KMS-11 (cell line): Measurements from ENCODE around the gene TMEM150C.

Source experiments
- H2AFZ ChIP-seq: fragments of 200-600 bp; sonication (generic); 2 replicates; pipeline ENCODE4 v1.6.1; 2016; ENCODE audit warnings: antibody characterized with exemption, mixed run types, low read depth
- H3K27ac ChIP-seq: fragments of 200-600 bp; sonication (generic); 2 replicates; pipeline ENCODE4 v1.6.1; 2016; ENCODE audit warnings: mild to moderate bottlenecking, mixed run types
- H3K27me3 ChIP-seq: fragments of 200-600 bp; sonication (generic); 2 replicates; pipeline ENCODE4 v1.6.1; 2017; ENCODE audit warnings: mild to moderate bottlenecking, low read depth, mixed run types, moderate library complexity; ENCODE audit not compliant: insufficient read depth
- H3K36me3 ChIP-seq: fragments of 200-600 bp; sonication (generic); 2 replicates; pipeline ENCODE4 v1.6.1; 2017; ENCODE audit warnings: mild to moderate bottlenecking, mixed run types; ENCODE audit not compliant: insufficient read depth
- H3K4me1 ChIP-seq: fragments of 200-600 bp; sonication (generic); 2 replicates; pipeline ENCODE4 v1.6.1; 2016; ENCODE audit warnings: mild to moderate bottlenecking, low read depth, mixed run types; ENCODE audit not compliant: poor library complexity, severe bottlenecking
- H3K4me2 ChIP-seq: fragments of 200-600 bp; sonication (generic); 2 replicates; pipeline ENCODE4 v1.7.0; 2016; ENCODE audit warnings: mild to moderate bottlenecking, mixed run types
- H3K4me3 ChIP-seq: fragments of 200-600 bp; sonication (generic); IDR thresholded peaks from 2 replicates; pipeline ENCODE4 v1.6.1; 2017; ENCODE audit warnings: low read depth, low read length, mixed read lengths; ENCODE audit not compliant: insufficient read depth
- H3K79me2 ChIP-seq: fragments of 200-600 bp; sonication (generic); 2 replicates; pipeline ENCODE4 v1.6.1; 2016; ENCODE audit warnings: low read depth, mixed run types; ENCODE audit not compliant: insufficient read depth
- H3K9ac ChIP-seq: fragments of 200-600 bp; sonication (generic); 2 replicates; pipeline ENCODE4 v1.6.1; 2016; ENCODE audit warnings: mild to moderate bottlenecking, mixed run types
- H4K20me1 ChIP-seq: fragments of 200-600 bp; sonication (generic); 2 replicates; pipeline ENCODE4 v1.6.1; 2016; ENCODE audit warnings: mild to moderate bottlenecking, mixed run types; ENCODE audit not compliant: insufficient read depth
- TF ChIP-seq, protein P1 (sequence below): fragments of 200-600 bp; sonication (generic); conservative IDR thresholded peaks from 2 replicates; pipeline ENCODE4 v1.6.1; 2017; ENCODE audit warnings: low read depth, mild to moderate bottlenecking, antibody characterized with exemption, low read length, moderate library complexity, mixed read lengths

TMEM150C gene

DNA sequence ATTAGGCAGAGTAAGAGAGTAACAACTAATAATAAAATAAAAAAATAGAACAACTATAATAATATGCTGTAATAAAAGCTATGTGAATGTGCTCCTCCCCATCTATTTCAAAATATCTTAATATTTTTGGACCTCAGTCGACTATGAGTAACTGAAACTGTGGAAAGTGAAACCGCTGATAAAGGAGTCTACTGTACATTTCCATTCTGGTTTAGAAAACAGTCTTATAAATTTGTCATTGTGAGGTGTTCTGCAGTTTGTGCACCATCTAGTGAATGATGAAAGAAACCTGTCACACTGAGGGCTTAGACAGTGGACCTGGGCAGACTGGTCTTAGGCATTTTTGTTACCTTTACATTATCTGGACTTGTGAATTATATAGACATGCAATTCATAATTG is 42.0 kb downstream of the TMEM150C start:
- Histone ChIP-seq H3K79me2 (no peaks in the 10 kb centered on the region), H3K9ac (no peak overlapping the region)
- TF ChIP-seq, protein P1, sequence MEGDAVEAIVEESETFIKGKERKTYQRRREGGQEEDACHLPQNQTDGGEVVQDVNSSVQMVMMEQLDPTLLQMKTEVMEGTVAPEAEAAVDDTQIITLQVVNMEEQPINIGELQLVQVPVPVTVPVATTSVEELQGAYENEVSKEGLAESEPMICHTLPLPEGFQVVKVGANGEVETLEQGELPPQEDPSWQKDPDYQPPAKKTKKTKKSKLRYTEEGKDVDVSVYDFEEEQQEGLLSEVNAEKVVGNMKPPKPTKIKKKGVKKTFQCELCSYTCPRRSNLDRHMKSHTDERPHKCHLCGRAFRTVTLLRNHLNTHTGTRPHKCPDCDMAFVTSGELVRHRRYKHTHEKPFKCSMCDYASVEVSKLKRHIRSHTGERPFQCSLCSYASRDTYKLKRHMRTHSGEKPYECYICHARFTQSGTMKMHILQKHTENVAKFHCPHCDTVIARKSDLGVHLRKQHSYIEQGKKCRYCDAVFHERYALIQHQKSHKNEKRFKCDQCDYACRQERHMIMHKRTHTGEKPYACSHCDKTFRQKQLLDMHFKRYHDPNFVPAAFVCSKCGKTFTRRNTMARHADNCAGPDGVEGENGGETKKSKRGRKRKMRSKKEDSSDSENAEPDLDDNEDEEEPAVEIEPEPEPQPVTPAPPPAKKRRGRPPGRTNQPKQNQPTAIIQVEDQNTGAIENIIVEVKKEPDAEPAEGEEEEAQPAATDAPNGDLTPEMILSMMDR, result no peak

DNA sequence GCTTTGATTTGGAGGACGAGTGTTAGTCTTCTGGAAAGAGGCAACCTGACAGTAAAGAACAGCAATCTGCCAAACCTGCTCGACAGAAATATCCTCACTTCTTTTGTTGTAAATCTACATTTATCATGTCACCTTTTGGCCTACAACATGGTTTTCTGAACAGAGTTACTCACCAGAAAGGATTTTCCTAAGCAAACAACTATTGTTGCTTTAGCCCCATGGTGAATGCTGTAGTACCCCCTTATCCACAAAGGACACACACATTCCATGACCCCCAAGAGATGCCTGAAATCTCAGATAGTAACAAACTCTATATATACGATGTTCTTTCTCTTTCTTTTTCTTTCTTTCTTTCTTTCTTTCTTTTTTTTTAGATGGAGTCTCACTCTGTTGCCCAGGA is 42.7 kb downstream of the TMEM150C start:
- TF ChIP-seq, protein P1, result no peak
- Histone ChIP-seq H3K27ac (no peak overlapping the region), H2AFZ (no peak overlapping the region), H4K20me1 (no peaks in the 10 kb centered on the region), H3K36me3 (no peaks in the 10 kb centered on the region), H3K79me2 (no peaks in the 10 kb centered on the region), H3K9ac (no peak overlapping the region), H3K4me3 (no peak overlapping the region), H3K27me3 (no peaks in the 10 kb centered on the region), H3K4me2 (peak overlapping the region; percentile 50; the same call in 1 of the 2 replicates), H3K4me1 (peaks cover 31% of the 10 kb centered on the region)

More for the DNA sequence above, 42.0 kb downstream of the TMEM150C start:
- Histone ChIP-seq H2AFZ (no peak overlapping the region), H3K4me2 (peak overlapping the region; percentile 50), H3K36me3 (no peaks in the 10 kb centered on the region), H3K27ac (no peak overlapping the region), H3K4me3 (no peak overlapping the region), H4K20me1 (no peaks in the 10 kb centered on the region), H3K4me1 (peaks cover 31% of the 10 kb centered on the region), H3K27me3 (no peaks in the 10 kb centered on the region)

DNA sequence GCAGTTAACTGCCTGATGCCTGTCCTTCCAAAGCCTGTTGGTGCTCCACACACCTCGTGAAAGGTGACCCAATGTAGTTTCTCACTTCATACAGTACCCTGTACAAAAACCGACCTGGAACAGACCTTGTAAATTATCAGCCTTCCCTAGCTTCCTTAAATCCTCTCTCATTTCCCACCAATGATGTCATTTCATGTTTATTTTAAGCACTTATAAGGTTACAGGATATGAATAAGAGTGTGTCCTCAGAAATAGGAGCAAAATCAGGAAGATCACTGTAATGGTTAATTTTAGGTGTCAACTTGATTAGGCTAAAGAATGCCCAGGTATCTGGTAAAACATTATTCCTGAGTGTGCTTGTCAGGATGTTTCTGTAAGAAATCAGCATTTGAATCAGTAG is 44.7 kb downstream of the TMEM150C start:
- Histone ChIP-seq H4K20me1 (no peaks in the 10 kb centered on the region), H3K4me3 (no peak overlapping the region), H3K9ac (no peak overlapping the region), H3K36me3 (no peaks in the 10 kb centered on the region), H3K79me2 (no peaks in the 10 kb centered on the region), H3K27me3 (no peaks in the 10 kb centered on the region), H3K4me1 (peaks cover 31% of the 10 kb centered on the region), H3K27ac (no peak overlapping the region), H2AFZ (no peak overlapping the region), H3K4me2 (no peak overlapping the region)
- TF ChIP-seq, protein P1, result no peak

- Histone ChIP-seq H2AFZ (no peak overlapping the region), H3K27ac (no peak overlapping the region), H3K36me3 (no peaks in the 10 kb centered on the region), H3K27me3 (no peaks in the 10 kb centered on the region), H4K20me1 (no peaks in the 10 kb centered on the region), H3K4me3 (no peak overlapping the region), H3K4me1 (peaks cover 29% of the 10 kb centered on the region), H3K4me2 (no peak overlapping the region), H3K9ac (no peak overlapping the region), H3K79me2 (no peaks in the 10 kb centered on the region)
- TF ChIP-seq, protein P1, result no peak
Measured at GRCh38 chr4:82515705-82516104, 46.1 kb downstream of the TMEM150C start.
